Cardiac septum (tissue), 1 donor: ENCODE results near the gene LAMB1. TPM values are rescaled to one million over a fixed set of nuclear protein-coding genes. Genes with fewer than 3 reads are reported as not detected.
"Not testable (repeated sequence)": the region's sequence is repeated elsewhere in the genome, so short reads cannot be mapped to it uniquely, and the experiment has no call there.

ENCODE experiments used
- DNase-seq: peaks from one replicate; pipeline ENCODE4 v3.0.0-alpha.2; 2020; ENCODE audit warnings: low spot score
- intact Hi-C: fragments of 100-400 bp; cut with DNase I; formaldehyde crosslinking; loops from one replicate; pipeline ENCODE4 v1.14.0; 2022
- total RNA-seq: library from RNA; stranded (reverse); fragmentation: NEBNext Ultra II Directional; extraction: Animal tissue kit (Norgen Biotek cat#: 25700); gene quantifications from one replicate; pipeline ENCODE4 v1.2.1, GENCODE V29; 2021
- donor health status: DM: no; HTN: no; CAD: no.

Gene LAMB1
- total RNA-seq, 1 donor from 2014 or later, result 55.1 TPM

DNA sequence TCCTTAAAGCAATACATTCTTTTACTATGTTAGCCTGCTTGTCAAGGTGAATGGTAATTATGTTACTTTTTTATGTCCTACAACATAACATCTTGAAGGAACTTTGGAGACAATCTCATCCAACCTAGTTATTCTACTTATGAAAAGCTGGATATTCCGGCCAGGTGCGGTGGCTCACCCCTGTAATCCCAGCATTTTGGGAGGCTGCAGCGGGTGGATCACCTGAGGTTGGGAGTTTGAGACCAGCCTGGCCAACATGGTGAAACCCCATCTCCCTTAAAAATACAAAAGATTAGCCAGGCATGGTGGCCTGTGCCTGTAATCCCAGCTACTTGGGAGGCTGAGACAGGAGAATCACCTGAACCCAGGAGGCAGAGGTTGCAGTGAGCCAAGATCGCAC is 46.0 kb downstream of the LAMB1 start:
- intact Hi-C loops, DNase-seq: not testable (repeated sequence)

- no peak for DNase-seq
- intact Hi-C loops, result no loop called here
Measured at GRCh38 chr7:107955394-107955793, 47.6 kb downstream of the LAMB1 start.

DNA sequence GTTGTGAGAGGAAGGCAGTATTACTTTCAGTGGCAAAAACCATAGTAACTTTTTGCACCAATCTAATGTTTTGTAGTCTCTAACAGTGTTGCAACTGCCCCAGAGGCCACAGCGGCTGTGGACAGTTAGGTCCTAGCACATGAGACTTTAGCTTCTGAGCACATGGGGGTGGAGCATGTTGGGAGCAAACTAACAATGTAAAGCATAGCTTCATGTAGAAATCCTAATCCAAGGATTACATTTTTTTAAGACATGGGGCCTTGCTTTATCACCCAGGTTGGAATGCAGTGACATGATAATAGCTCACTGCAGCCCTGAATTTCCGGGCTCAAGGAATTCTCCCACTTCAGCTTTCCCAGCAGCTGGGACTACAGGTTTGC is 49.0 kb downstream of the LAMB1 start:
- intact Hi-C loops, result no loop called here
- no peak for DNase-seq

GRCh38 chr7:107953265-107953923 is 49.6 kb downstream of the LAMB1 start:
- intact Hi-C loops, result no loop called here

GRCh38 chr7:107951896-107952295 is 51.1 kb downstream of the LAMB1 start:
- no peak for DNase-seq
- intact Hi-C loops, result no loop called here

More at GRCh38 chr7:107953265-107953923, 49.6 kb downstream of the LAMB1 start:
- DNase-seq, result no peak

- DNase-seq, result no peak
- intact Hi-C loops, result no loop called here
Measured at GRCh38 chr7:107951172-107951787, 51.7 kb downstream of the LAMB1 start.

GRCh38 chr7:107949443-107949935 is 53.5 kb downstream of the LAMB1 start:
- intact Hi-C loops, result loop anchor here (10.0 kb wide), 1 partner anchor 195 kb away; no protein-coding TSS in a partner anchor

GRCh38 chr7:107948645-107949442 is 54.1 kb downstream of the LAMB1 start:
- intact Hi-C loops, result loop anchor here (10.0 kb wide), 1 partner anchor 196 kb away; no protein-coding TSS in a partner anchor
- no peak for DNase-seq

More at GRCh38 chr7:107949443-107949935, 53.5 kb downstream of the LAMB1 start:
- DNase-seq, result no peak

DNA sequence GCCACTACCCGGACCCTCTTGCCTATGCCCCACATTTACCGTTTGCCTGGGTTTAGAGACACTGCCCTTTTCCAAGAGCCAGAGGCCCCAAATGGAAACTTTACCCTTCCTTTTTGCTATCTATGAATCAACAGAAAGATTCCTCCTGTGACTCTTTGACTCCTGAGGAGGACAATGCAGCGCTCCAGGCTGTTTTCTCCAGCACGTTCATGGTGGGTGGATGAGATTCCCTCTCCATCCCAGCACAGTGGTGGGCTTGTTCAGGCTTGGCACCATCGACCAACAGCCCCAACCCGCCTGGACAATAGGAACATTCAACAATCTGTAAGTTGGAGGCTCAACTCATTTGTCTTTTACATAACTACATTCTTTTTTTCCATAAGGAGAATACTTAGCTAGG is 56.1 kb downstream of the LAMB1 start:
- intact Hi-C loops, result loop anchor here (10.0 kb wide), 1 partner anchor 198 kb away; no protein-coding TSS in a partner anchor
- no peak for DNase-seq

DNA sequence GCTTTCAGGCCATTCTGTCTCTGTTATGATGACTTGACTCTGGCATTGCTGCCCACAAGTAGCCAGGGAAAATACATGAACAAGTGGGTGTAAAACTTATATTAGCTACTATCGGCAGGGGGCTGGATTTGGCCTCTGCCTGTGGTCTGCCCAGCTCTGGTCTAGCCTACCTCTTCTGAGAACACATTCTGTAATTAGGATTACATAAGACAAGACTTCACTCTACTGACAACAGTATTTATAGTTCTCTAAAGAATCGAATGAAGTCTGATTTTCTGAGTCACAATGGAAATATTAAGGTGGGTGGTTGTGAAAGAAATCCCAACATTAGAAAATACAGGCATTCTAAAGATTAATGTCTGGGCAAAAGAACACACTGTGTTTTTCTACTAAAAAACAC is 56.5 kb downstream of the LAMB1 start:
- DNase-seq, result no peak
- intact Hi-C loops, result loop anchor here (10.0 kb wide), 1 partner anchor 198 kb away; no protein-coding TSS in a partner anchor

GRCh38 chr7:107945332-107945731 is 57.6 kb downstream of the LAMB1 start:
- no peak for DNase-seq
- intact Hi-C loops, result loop anchor here (10.0 kb wide), 1 partner anchor 199 kb away; no protein-coding TSS in a partner anchor

- DNase-seq, result no peak
- intact Hi-C loops, result loop anchor here (10.0 kb wide), 1 partner anchor 200 kb away; no protein-coding TSS in a partner anchor
Measured at GRCh38 chr7:107944411-107945169, 58.4 kb downstream of the LAMB1 start.

- intact Hi-C loops, result loop anchor here (10.0 kb wide), 1 partner anchor 202 kb away; no protein-coding TSS in a partner anchor
- DNase-seq, result no peak
Measured at GRCh38 chr7:107943018-107943417, 59.9 kb downstream of the LAMB1 start.

- DNase-seq, result no peak
- intact Hi-C loops, result loop anchor here (10.0 kb wide), 1 partner anchor 204 kb away; no protein-coding TSS in a partner anchor
Measured at GRCh38 chr7:107940951-107941350, 62.0 kb downstream of the LAMB1 start.

GRCh38 chr7:107939573-107940489 is 63.1 kb downstream of the LAMB1 start:
- no peak for DNase-seq
- intact Hi-C loops, result loop anchor here (5.0 to 10.0 kb wide), 2 partner anchors 62 to 205 kb away; partner anchors contain the start of gene LAMB1

- intact Hi-C loops, result loop anchor here (5.0 kb wide), 1 partner anchor 64 kb away; the partner anchor contains the start of gene LAMB1
- DNase-seq, result no peak
Measured at GRCh38 chr7:107938456-107939250, 64.3 kb downstream of the LAMB1 start.

GRCh38 chr7:107937531-107937930 is 65.4 kb downstream of the LAMB1 start:
- DNase-seq, result no peak
- intact Hi-C loops, result loop anchor here (5.0 kb wide), 1 partner anchor 65 kb away; the partner anchor contains the start of gene LAMB1
